ENCODE data around the gene OTOG.

OTOG gene

GRCh38 chr11:17606233-17607082 lies 59.4 kb downstream of the OTOG start:
- no peak overlapping the region for H3K4me2 ChIP-seq (ENCODE audit: insufficient read depth, low read length)
- H3K36me3 ChIP-seq (ENCODE audit: insufficient read depth, low read length) = no peaks in the 10 kb centered on the region
- TF ChIP-seq EZH2 (IDR thresholded peaks at IDR 0.05; ENCODE audit: borderline replicate concordance, low read depth, low read length, severe bottlenecking) = no peak
- no peak for TF ChIP-seq CTCF (IDR thresholded peaks at IDR 0.05; ENCODE audit: borderline replicate concordance, extremely low read depth, low read length, poor library complexity, severe bottlenecking)
- no peak overlapping the region for H2AFZ ChIP-seq (ENCODE audit: low read depth, low read length)
- no peaks in the 10 kb centered on the region for H3K27me3 ChIP-seq (ENCODE audit: insufficient read depth, low read length, poor library complexity)
- no peaks in the 10 kb centered on the region for H3K9me3 ChIP-seq (ENCODE audit: insufficient read depth, low read length, severe bottlenecking)
- no peaks in the 10 kb centered on the region for H3K79me2 ChIP-seq (ENCODE audit: insufficient read depth, low read length)
- H3K4me3 ChIP-seq (ENCODE audit: low read depth in 1 of 2, low read length in 2 of 2) = no peak overlapping the region
- peaks cover 4% of the 10 kb centered on the region; the same call in 1 of the 2 replicates for H4K20me1 ChIP-seq (ENCODE audit: insufficient read depth, low read length)
- no peaks in the 10 kb centered on the region for H3K4me1 ChIP-seq (ENCODE audit: insufficient read depth, low read length)
- ATAC-seq (ENCODE audit: insufficient read depth, low read depth) (no peak), DNase-seq (no peak)
- H3K9ac ChIP-seq (ENCODE audit: low read depth, low read length) = no peak overlapping the region
- no peak overlapping the region for H3K27ac ChIP-seq (ENCODE audit: low read length)

- Histone ChIP-seq H3K9me3 (ENCODE audit: insufficient read depth, low read length, severe bottlenecking) (no peaks in the 10 kb centered on the region), H3K79me2 (ENCODE audit: insufficient read depth, low read length) (no peaks in the 10 kb centered on the region), H3K36me3 (ENCODE audit: insufficient read depth, low read length) (no peaks in the 10 kb centered on the region), H3K9ac (ENCODE audit: low read depth, low read length) (no peak overlapping the region), H3K4me2 (ENCODE audit: insufficient read depth, low read length) (no peak overlapping the region), H4K20me1 (ENCODE audit: insufficient read depth, low read length) (peaks cover 4% of the 10 kb centered on the region; the same call in 1 of the 2 replicates), H3K4me3 (ENCODE audit: low read depth in 1 of 2, low read length in 2 of 2) (no peak overlapping the region), H2AFZ (ENCODE audit: low read depth, low read length) (no peak overlapping the region), H3K27ac (ENCODE audit: low read length) (no peak overlapping the region), H3K27me3 (ENCODE audit: insufficient read depth, low read length, poor library complexity) (no peaks in the 10 kb centered on the region), H3K4me1 (ENCODE audit: insufficient read depth, low read length) (no peaks in the 10 kb centered on the region)
- ATAC-seq (ENCODE audit: insufficient read depth, low read depth) (no peak), DNase-seq (no peak)
- TF ChIP-seq CTCF (IDR thresholded peaks at IDR 0.05; ENCODE audit: borderline replicate concordance, extremely low read depth, low read length, poor library complexity, severe bottlenecking) (no peak), EZH2 (IDR thresholded peaks at IDR 0.05; ENCODE audit: borderline replicate concordance, low read depth, low read length, severe bottlenecking) (no peak)
Observed at GRCh38 chr11:17607083-17607429, 60.0 kb downstream of the OTOG start.

GRCh38 chr11:17607591-17608570 lies 60.8 kb downstream of the OTOG start:
- H3K79me2 ChIP-seq (ENCODE audit: insufficient read depth, low read length) = no peaks in the 10 kb centered on the region
- TF ChIP-seq EZH2 (IDR thresholded peaks at IDR 0.05; ENCODE audit: borderline replicate concordance, low read depth, low read length, severe bottlenecking) (no peak), CTCF (IDR thresholded peaks at IDR 0.05; ENCODE audit: borderline replicate concordance, extremely low read depth, low read length, poor library complexity, severe bottlenecking) (no peak)
- no peak for DNase-seq
- H4K20me1 ChIP-seq (ENCODE audit: insufficient read depth, low read length) = peaks cover 4% of the 10 kb centered on the region; the same call in 1 of the 2 replicates
- H3K4me3 ChIP-seq (ENCODE audit: low read depth in 1 of 2, low read length in 2 of 2) = no peak overlapping the region
- no peaks in the 10 kb centered on the region for H3K4me1 ChIP-seq (ENCODE audit: insufficient read depth, low read length)
- no peaks in the 10 kb centered on the region for H3K27me3 ChIP-seq (ENCODE audit: insufficient read depth, low read length, poor library complexity)
- H3K27ac ChIP-seq (ENCODE audit: low read length) = no peak overlapping the region
- H3K9ac ChIP-seq (ENCODE audit: low read depth, low read length) = no peak overlapping the region
- no peak overlapping the region for H2AFZ ChIP-seq (ENCODE audit: low read depth, low read length)
- ATAC-seq (ENCODE audit: insufficient read depth, low read depth) = no peak
- H3K9me3 ChIP-seq (ENCODE audit: insufficient read depth, low read length, severe bottlenecking) = no peaks in the 10 kb centered on the region
- no peak overlapping the region for H3K4me2 ChIP-seq (ENCODE audit: insufficient read depth, low read length)
- H3K36me3 ChIP-seq (ENCODE audit: insufficient read depth, low read length) = no peaks in the 10 kb centered on the region
